ENCODE measurements around the gene HES1. TPM values are rescaled to one million over a fixed set of nuclear protein-coding genes. Genes with fewer than 3 reads are reported as not detected.

The HES1 gene
- total and polyA plus RNA-seq, 9 of the 15 experiments (the other 6 are each of a cell fraction or from before 2014, with no cell fraction given): 3.4 to 37.0 (median 19.3) TPM

DNA sequence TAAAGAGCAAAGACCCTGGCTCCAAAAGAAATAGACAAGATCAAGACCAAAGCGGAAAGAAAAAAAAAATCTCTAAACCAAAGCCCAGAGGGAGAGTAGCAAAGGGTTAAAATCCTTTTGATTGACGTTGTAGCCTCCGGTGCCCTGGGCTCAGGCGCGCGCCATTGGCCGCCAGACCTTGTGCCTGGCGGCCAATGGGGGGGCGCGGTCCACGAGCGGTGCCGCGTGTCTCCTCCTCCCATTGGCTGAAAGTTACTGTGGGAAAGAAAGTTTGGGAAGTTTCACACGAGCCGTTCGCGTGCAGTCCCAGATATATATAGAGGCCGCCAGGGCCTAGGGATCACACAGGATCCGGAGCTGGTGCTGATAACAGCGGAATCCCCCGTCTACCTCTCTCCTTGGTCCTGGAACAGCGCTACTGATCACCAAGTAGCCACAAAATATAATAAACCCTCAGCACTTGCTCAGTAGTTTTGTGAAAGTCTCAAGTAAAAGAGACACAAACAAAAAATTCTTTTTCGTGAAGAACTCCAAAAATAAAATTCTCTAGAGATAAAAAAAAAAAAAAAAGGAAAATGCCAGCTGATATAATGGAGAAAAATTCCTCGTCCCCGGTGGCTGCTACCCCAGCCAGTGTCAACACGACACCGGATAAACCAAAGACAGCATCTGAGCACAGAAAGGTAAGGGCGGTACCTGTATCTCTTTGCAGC is at the start of gene HES1 (continued):
- TF ChIP-seq EP300 (IDR thresholded peaks at IDR 0.05; ENCODE audit: low read length) (peak; percentile 67), HDGF (IDR thresholded peaks at IDR 0.05) (no peak), HDAC3 (IDR thresholded peaks at IDR 0.05; ENCODE audit: borderline replicate concordance, partially characterized antibody) (peak; percentile 70), ZKSCAN8 (CRISPR knock-in tag; IDR thresholded peaks at IDR 0.05) (no peak), ZC3H8 (IDR thresholded peaks at IDR 0.05) (no peak), KHSRP (IDR thresholded peaks at IDR 0.05) (no peak), TOE1 (IDR thresholded peaks at IDR 0.05; ENCODE audit: borderline replicate concordance) (no peak), TOE1 (CRISPR knock-in tag; IDR thresholded peaks at IDR 0.05; ENCODE audit: borderline replicate concordance, low read depth) (no peak), ELF1 (tag; IDR thresholded peaks at IDR 0.05) (no peak), SP1 (CRISPR knock-in tag; IDR thresholded peaks at IDR 0.05) (no peak; the same call in none of the 2 replicates)
- TF ChIP-seq, protein P1, sequence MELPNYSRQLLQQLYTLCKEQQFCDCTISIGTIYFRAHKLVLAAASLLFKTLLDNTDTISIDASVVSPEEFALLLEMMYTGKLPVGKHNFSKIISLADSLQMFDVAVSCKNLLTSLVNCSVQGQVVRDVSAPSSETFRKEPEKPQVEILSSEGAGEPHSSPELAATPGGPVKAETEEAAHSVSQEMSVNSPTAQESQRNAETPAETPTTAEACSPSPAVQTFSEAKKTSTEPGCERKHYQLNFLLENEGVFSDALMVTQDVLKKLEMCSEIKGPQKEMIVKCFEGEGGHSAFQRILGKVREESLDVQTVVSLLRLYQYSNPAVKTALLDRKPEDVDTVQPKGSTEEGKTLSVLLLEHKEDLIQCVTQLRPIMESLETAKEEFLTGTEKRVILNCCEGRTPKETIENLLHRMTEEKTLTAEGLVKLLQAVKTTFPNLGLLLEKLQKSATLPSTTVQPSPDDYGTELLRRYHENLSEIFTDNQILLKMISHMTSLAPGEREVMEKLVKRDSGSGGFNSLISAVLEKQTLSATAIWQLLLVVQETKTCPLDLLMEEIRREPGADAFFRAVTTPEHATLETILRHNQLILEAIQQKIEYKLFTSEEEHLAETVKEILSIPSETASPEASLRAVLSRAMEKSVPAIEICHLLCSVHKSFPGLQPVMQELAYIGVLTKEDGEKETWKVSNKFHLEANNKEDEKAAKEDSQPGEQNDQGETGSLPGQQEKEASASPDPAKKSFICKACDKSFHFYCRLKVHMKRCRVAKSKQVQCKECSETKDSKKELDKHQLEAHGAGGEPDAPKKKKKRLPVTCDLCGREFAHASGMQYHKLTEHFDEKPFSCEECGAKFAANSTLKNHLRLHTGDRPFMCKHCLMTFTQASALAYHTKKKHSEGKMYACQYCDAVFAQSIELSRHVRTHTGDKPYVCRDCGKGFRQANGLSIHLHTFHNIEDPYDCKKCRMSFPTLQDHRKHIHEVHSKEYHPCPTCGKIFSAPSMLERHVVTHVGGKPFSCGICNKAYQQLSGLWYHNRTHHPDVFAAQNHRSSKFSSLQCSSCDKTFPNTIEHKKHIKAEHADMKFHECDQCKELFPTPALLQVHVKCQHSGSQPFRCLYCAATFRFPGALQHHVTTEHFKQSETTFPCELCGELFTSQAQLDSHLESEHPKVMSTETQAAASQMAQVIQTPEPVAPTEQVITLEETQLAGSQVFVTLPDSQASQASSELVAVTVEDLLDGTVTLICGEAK (IDR thresholded peaks at IDR 0.05): no peak
- TF ChIP-seq, protein P1 (CRISPR knock-in tag; IDR thresholded peaks at IDR 0.05): no peak
- TF ChIP-seq, protein P2, sequence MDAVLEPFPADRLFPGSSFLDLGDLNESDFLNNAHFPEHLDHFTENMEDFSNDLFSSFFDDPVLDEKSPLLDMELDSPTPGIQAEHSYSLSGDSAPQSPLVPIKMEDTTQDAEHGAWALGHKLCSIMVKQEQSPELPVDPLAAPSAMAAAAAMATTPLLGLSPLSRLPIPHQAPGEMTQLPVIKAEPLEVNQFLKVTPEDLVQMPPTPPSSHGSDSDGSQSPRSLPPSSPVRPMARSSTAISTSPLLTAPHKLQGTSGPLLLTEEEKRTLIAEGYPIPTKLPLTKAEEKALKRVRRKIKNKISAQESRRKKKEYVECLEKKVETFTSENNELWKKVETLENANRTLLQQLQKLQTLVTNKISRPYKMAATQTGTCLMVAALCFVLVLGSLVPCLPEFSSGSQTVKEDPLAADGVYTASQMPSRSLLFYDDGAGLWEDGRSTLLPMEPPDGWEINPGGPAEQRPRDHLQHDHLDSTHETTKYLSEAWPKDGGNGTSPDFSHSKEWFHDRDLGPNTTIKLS (IDR thresholded peaks at IDR 0.05; ENCODE audit: borderline replicate concordance, low read depth): peak; percentile 75; the same call in 1 of the 2 replicates
- TF ChIP-seq, protein P3, sequence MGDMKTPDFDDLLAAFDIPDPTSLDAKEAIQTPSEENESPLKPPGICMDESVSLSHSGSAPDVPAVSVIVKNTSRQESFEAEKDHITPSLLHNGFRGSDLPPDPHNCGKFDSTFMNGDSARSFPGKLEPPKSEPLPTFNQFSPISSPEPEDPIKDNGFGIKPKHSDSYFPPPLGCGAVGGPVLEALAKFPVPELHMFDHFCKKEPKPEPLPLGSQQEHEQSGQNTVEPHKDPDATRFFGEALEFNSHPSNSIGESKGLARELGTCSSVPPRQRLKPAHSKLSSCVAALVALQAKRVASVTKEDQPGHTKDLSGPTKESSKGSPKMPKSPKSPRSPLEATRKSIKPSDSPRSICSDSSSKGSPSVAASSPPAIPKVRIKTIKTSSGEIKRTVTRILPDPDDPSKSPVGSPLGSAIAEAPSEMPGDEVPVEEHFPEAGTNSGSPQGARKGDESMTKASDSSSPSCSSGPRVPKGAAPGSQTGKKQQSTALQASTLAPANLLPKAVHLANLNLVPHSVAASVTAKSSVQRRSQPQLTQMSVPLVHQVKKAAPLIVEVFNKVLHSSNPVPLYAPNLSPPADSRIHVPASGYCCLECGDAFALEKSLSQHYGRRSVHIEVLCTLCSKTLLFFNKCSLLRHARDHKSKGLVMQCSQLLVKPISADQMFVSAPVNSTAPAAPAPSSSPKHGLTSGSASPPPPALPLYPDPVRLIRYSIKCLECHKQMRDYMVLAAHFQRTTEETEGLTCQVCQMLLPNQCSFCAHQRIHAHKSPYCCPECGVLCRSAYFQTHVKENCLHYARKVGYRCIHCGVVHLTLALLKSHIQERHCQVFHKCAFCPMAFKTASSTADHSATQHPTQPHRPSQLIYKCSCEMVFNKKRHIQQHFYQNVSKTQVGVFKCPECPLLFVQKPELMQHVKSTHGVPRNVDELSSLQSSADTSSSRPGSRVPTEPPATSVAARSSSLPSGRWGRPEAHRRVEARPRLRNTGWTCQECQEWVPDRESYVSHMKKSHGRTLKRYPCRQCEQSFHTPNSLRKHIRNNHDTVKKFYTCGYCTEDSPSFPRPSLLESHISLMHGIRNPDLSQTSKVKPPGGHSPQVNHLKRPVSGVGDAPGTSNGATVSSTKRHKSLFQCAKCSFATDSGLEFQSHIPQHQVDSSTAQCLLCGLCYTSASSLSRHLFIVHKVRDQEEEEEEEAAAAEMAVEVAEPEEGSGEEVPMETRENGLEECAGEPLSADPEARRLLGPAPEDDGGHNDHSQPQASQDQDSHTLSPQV (IDR thresholded peaks at IDR 0.05): peak; percentile 67; the same call in 1 of the 2 replicates
